GM19023 (cell line): Measurements from ENCODE around the gene SLC4A5.

Source experiments
- ATAC-seq: cut with Tn5 transposase; IDR thresholded peaks from one replicate; pipeline ENCODE4 v1.9.1; 2021; ENCODE audit warnings: mild to moderate bottlenecking, moderate library complexity; ENCODE audit not compliant: unreplicated experiment

SLC4A5 gene

DNA sequence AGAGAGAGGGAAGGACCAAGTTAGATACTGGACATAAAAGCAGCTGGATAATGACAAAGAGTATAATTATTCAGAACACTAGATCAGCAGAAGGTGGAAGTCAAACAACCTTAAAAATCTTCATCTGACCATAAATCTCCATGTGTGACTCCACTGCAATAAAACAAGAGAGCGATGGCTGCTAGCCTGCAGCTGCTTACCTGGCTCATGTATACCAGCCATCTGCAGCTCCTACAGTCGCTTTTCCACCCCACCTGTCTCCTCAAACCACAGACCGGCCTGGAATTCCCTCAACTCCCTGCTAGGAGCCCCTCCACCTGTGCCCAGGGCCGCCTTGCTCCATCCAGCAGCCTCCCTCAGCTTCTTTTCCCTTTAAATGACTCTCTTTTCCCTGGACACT is 64.5 kb downstream of the SLC4A5 start:
- ATAC-seq: no peak

DNA sequence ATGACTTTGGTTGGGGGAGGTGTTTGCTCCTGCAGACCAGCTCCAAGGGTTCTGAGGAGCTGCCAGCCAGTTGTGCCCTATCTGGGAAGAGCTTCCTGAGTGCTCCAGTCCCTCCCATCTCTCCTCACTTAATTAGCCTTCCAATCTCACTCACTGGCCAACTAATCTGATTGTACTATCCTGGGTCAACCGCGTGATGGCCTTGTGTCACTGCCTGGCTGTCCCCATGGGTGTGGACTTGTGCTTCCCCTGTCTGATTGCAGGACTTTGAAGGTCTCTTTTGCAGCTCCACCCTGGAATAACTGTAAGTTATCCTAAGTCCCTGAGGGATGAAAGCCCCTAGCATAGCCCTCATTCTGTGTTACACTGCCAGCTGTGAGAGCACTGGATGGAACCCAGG is 65.0 kb downstream of the SLC4A5 start:
- ATAC-seq: no peak

DNA sequence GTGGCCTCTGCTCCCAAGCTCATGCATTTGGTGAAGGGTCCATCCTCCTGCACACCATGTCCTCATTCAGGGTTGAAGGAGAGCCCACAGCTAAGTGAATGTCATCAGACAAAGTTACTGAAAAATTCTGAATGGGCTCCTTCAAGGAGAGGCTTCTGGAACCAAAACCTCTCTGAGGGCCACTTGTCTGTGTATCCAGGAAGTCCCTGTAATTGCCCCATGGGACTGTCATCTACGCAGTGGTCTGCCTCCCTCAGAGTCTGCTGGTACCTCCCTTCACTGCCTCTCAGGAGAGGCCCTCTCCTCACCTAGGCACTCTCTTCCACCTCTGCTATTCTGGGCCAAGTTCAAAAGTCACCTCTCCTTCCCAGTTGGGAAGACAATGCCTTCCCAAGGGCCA is 68.0 kb downstream of the SLC4A5 start:
- no peak for ATAC-seq

DNA sequence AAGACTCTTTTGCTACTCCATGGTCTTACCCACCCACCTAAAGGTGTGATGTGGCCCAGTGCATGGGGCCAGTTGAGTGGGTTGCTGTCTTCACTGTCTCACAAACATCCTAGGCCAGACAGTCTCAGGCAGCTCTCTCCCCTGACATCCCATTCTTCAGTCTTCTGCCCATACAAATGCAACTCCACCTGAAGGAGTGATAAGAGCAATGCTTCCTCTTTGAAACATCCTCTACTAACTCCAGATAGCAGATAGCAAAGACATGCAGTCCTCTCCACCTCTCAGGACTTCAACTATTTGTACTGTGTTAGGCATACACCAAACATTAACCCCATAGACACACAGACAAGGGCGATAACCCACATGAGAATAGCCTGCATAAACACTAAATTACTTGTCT is 73.5 kb downstream of the SLC4A5 start:
- ATAC-seq: no peak

DNA sequence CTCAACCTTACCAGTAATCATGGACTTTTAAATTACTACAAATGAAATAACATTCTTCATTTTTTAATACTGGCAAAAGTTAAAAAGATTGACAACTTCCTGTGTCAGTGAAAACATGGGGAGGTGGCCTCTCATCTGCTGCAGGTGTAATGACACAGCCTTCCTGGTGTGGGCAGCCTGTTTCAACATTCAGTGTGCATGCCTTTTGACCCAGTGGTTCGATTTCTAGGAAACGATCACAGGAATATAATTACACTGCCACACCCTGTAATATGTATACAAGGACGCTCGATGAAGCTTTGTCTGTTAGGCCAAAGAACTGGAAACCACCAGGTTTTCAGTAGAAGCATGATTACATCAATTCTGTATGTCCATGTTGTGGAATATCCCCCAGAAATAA is 76.1 kb downstream of the SLC4A5 start:
- ATAC-seq: no peak

DNA sequence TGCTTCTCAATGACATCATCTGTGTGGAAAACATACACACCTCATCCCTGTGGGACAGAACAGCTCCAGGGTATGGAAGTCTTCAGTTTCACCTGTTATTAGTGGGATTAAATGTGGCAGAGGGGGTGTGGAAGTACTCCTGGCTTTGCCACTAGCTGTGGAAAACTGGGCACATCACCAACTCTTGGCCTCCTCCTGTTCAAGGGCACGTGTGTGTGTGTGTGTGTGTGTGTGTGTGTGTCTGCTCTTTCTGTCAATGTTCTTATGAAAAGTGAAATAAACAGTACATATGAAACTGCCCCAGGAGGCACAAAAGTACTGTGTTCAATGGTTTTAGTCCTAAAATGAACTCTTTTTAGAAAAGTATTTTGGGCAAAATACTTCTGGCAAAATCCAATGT is 78.9 kb downstream of the SLC4A5 start:
- ATAC-seq: no peak

DNA sequence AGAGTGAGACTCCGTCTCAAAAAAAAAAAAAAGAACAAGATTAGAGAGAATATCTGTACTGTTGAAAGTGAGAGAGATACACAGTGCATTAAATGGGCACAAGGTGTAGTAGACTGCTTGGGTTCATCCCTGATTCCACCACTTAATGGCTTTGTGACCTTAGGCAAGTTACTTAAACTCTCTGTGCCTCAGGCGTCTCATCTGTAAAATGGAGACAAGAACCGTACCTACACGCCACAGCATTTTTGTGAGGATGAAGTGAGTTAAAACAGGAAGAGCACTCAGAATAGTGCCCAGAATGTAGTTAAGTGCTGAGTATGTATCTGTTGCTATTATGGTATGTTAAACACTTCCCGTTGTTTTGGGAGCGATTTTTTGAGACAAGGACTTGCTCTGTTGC is 80.5 kb downstream of the SLC4A5 start:
- ATAC-seq: no peak

DNA sequence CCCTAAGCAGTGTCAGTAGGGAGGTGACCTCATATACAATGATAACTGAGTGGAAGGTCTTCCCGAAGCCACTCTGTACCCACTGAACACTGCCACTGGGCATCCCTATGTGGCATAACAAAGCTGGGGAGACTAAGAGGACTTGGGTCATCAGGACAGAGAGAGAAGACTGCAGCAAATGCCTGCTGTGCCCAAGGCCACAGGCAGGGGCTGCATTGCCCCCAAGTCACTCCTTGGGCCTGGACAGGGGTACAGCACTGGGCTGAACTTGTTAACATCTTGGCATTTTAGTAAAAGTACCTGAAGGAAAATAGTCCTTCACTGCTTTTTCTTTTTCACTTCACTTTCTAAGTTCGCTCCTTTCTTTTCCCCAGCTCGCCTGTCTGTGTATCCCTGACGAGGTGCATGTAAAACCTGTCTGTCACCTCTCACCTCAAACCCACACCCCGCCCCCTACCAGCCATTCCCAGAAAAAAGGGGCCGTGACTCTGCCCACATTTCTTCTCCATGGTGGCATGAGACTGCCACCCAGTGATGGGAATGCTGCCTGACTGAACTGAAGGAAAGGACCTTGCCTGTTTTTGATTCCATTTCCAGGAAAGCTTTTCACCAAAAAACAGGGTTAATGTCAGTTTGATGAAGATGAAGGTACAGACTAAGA is 81.9 kb downstream of the SLC4A5 start:
- no peak for ATAC-seq

DNA sequence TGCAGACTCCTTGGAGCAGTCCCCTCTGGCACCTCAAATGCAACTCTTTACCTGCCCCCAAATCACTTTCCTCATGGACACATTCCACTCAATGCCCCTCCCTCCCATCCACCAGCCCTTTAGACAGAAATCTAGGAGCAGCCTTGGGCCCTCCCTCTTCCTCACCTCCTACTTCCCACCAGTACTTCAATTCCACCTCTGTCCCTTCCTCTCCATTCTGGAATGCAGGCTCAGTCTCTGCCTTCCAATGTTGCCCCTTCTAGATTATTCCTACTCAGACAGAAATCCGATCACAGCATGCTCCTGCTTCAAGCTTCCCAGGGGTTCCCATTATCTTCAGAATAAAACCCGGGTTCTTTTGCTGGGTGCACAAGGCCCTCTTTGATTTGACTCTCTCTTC is 82.7 kb downstream of the SLC4A5 start:
- ATAC-seq: no peak

DNA sequence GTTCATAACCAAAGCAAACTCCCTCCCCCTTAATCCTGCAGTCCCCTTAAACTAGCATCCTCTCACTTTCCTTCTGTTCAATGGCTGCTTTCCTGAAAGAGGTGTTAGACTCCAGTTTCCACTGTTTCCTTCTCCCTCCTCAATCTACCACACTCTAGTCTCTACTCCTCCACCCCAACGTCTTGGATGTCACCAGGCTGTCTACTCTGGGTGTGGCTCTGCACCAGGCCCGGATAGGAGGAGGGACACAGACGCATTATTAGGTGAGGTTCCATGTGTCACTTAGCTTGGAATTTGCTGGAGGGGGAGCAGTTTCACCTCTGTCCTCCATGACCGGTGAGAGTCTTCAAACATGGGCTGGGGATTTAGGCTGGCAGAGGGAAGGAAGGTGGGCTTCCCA is 83.5 kb downstream of the SLC4A5 start:
- ATAC-seq: no peak

DNA sequence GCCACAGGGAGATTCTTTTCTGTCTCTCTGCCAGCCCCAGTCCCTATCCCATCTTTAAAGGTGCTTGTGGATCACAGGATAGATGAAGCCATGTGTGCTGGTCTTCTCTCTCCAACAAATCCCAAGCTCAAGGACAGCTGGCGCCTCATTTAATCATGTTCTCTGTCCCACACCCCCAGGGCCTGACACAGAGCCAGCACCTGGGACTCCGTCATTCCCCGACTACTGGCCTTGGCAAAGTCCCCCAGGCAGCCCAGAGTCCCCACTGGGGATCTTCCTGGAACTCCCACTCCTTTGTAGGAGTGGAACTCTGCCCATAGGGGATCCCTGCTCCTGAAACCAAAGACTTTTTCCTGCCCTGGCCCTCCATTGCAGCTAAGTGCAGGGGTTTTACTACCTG is 84.0 kb downstream of the SLC4A5 start:
- ATAC-seq: no peak

DNA sequence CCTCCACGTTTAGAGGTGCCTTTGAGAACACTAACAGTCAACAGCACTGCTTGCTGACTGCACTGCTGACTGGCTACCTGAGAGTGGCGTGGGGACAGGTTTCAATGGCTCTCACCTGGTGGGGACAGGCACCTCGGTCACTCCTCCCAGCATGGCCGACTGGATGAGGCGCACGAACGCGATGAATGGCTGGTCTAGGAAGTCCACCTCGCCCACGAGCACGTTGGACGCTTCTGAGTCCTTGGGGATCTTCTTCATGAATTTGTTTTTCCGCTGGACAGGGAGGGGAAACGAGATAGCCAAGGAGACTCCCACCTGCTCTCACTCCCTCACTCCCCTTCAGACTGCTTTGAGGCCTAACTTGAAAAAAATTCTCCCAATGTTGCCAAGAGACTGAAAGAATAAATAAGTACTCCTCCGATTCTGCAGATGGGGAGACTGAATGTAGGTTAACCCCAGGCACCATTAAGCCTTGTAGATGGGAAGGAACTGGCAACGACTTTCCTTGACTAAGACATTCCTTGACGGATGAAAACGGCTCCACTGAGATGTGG is 87.5 kb downstream of the SLC4A5 start:
- ATAC-seq: no peak

DNA sequence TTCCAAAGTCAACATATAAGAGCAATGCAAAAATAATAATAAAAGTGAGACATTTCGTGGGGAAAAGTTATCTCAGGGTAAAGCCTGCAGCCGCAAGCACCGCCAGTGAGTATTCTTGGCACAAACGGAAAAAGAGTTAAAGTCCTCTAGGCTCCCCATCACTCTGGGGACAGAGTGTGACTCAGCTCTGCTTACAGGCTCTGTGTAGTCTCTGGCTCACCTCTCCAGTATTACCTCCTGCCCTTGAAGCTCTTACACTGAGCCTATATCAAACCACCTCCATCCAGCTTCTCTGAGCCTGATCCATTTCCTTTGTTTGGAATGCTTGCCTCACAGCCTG is 89.3 kb downstream of the SLC4A5 start:
- ATAC-seq: no peak

DNA sequence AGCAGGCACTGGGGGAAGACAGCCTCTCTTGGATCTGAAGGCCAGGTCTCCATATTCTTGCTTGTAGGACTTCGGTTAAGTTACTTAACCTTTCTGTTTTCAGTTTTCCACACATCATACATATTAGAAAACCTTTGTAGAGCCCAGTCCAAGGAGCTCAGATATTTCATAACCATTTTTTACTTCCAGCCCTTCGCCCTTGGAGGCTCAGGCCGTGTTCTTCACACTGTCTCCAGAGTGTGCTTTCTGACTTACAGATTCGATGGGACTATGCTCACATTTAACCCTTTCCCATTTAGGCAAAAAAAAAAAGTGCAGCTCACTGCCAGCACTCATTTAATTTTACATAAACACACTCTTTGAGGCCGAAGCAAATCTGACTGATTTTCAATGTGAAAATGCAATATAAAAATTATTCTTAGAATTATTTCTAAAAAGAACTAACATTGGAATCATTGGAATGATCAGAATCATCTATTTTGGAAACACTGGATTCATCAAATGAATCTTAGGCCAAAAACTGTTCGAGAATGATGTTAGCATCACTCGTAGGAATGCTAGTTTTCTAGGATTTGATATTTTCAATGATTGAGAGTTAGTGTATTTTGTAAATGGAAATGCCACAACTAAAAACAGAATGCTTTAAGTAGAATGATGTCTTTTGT is 89.8 kb downstream of the SLC4A5 start:
- no peak for ATAC-seq

DNA sequence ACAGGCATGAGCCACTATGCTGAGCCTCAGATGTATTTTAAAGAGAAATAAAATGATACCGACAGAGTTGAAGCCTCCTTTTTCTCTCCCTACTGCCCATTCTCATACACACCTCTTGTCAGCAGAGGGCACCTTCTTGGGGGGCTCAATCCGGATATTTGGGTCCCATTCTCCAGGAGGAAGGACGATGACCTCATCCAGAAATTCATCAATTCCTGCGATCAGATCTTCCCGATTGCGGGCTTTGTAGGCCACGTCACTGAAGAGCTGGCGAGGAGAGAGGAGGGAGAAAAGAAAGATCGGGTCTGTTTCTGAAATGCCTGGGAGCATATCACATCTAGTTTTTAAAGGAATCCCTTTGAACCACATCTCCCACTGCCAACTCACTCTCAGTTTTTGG is 90.4 kb downstream of the SLC4A5 start:
- ATAC-seq: no peak

DNA sequence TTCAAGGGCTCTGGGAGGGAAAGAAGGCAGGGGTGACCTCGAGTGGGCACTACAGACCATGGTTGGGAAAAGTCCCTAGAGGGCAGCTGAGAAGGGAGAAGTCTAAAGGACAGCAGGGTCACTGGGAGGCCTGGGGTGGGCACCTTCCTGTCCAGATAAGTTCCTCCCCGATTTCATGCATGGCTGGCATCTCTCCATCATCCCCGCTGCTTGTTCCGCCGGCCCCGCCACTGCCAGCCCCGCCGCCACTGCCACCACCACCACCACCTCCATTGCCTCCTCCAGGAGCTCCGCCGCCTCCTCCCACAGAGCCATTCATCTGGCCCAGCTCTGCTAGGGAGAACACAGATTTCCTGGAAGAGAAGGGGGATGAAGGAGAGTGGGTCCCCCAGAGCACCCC is 91.2 kb downstream of the SLC4A5 start:
- no peak for ATAC-seq

DNA sequence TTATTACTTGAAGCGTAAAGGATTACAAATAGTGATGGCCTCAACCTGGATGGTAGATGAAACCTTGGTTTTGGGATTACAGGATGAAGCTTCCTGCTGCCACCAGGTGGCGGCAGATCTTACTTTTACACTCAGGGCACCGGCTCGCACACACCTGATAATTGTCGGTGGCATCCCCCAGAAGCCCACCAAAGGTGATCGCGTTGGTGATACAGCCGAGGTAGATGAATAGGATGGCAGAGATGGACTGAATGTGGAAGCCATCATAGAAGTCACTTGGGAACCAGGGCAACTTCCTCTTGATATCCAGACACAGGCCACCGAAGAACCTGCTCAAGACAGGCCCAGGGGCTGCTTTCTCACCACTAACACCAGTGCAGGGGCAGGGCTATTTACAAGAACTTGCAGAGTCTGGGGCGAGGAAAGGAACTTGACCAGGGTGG is 93.0 kb downstream of the SLC4A5 start:
- no peak for ATAC-seq

DNA sequence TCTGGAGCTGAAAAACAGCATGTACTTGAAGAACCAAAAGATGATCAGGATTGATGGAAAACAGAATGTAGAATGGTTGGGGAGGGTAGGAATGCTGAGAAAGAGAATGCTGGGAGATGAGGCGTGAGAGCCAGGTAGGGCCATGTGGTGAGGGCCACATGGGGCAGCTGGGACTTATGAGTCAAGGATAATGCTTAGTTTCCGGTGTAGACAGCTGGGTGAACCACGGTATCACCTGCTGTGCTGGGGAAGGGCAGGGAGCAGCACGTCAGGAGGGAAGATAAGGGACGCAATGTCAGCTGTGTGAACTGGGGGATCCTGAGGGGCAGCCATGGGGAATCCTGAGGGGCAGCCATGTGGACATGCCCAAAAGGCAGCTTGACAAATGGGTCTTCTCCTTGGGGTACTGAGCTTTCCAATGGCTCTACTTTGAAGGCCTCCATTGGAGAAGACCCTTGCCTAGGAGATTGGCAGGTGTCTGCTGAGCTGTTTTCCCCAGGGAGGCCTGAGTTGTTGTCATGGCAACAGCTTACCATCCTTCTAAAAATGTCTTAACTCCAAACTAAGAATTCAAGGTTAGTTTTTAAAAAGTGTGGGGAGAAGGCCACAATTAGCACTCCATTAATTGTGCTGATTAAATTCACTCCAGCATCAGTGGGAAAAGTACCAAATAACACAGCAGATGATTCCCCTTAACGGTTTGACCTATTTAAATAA is 93.7 kb downstream of the SLC4A5 start:
- ATAC-seq: no peak

DNA sequence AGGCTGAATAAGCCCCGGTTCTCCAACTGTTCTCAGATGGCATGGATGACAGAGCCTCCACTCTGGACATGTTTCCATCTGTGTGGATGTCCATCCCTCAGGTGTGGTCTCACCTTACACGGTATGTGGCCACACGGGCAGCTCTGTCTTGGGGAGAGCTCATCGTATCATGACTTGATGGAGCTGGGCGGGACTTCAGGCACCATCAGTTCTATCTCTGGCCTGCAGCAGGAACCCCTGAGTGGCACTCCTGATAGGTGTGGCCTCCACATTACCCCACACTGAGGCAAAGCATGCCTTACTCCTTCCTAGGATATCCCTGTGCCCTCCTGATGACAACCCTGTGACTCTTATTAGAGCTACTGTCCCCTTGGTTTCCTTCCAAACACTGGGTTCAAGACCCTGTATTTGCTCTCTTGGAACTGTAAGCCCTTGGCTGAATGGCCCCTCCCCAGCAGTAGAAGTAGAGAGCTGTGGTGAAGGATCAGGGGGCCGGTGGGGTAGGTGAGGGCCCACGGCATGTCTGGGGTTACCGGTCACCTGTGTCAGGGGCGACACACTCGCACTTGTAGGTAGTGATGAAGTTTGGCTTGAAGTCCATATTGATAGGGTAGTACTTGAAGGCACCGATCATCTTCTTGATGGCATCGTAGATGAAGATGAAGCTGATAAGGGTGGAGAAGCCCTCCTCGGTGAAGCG is 96.6 kb downstream of the SLC4A5 start:
- no peak for ATAC-seq

DNA sequence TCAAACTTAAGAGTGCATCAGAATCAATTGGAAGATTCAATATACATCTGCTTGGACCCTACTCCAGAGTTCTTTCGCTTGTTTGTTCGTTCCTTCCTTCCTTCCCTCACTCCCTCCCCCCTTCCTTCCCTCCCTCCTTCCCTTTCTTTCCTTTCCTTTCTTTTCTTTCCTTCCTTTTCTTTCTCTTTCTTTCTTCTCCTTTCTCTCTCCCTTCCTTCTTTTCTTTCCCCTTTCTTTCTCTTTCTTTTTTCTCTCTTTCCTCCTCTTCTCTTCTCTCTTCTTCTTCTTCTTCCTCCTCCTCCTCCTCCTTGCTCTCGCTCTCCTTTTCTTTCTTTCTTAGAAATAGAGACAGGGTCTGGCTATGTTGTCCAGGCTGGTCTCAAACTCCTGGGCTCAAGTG is 98.9 kb downstream of the SLC4A5 start:
- ATAC-seq: no peak

DNA sequence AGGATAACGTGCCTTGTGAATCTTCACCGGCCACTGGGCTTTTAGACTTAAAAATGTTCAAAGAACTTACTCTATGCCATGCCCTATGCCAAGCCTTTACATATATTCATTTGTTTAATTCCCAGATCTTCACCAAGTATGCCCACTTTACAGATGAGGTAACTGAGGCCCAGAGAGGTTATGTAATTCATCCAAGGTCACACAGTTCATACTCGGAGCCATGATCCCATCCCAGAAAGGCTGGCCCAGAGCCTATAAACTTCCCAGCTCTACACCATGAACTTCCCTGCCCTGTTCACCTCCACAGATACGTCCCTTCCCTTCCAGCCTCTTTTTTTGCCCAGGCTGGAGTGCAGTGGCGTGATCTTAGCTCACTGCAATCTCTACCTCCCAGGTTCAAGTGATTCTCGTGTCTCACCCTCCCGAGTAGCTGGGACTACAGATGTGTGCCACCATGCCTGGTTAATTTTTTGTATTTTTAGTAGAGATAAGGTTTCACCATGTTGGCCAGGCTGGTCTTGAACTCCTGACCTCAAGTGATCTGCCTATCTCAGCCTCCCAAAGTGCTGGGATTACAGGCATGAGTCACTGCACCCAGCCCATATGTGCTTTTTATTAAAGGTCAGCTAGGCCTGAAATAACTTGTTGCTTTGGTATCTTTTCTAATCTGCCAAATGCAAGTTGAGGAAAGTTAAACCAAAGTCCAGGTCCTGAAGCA is 100.7 kb downstream of the SLC4A5 start:
- no peak for ATAC-seq
